Endothelial cell of umbilical vein (primary cell): ENCODE data around the gene MMP25. TPM values are rescaled to one million over a fixed set of nuclear protein-coding genes. Genes with fewer than 3 reads are reported as not detected.
A peak's percentile ranks its signal among the peaks of the same experiment; 100 is the strongest.

ENCODE experiments used
- BruUV-seq: library from RNA; stranded (reverse); fragments of 400-500 nt; replicated peaks from 2 replicates; lab custom pipeline; 2021; lab: Mats Ljungman, UMichigan
- CTCF ChIA-PET: fragments of 300-600, 350-600 bp; sonication (Branson Sonifier 250); formaldehyde crosslinking; loops from one replicate; lab custom pipeline; 2021; ENCODE audit warnings: antibody characterized with exemption, inconsistent platforms; lab: Charles Lee
- POLR2A ChIA-PET: fragments of 300-600, 350-600 bp; sonication (Branson Sonifier 250); formaldehyde crosslinking; loops from one replicate; lab custom pipeline; 2021; ENCODE audit warnings: antibody characterized with exemption, inconsistent platforms; lab: Charles Lee
- DNase-seq: peaks from one replicate; pipeline ENCODE4 v3.0.0-alpha.2; 2011; ENCODE audit warnings: low read depth, low spot score
- FAIRE-seq: peaks from 2 replicates; lab custom pipeline; 2011; peaks lifted over from hg19 to GRCh38; lab: Jason Lieb, UNC
- H2AFZ ChIP-seq: 2 replicates; pipeline ENCODE4 v1.6.0; 2012; ENCODE audit warnings: low read depth, low read length, control low read depth, inconsistent platforms
- H3K27ac ChIP-seq: 2 replicates; pipeline ENCODE4 v1.5.1; 2011; ENCODE audit warnings: low read depth, mild to moderate bottlenecking, control low read depth, low read length, moderate library complexity; ENCODE audit not compliant: insufficient read depth
- H3K27me3 ChIP-seq, 2 experiments: 2 replicates each; pipeline versions ENCODE4 v1.6.0 to v1.6.1; 2011; ENCODE audit warnings: low read length in 2 of 2, mixed read lengths in 1 of 2; ENCODE audit not compliant: control insufficient read depth in 2 of 2, insufficient read depth in 2 of 2
- H3K36me3 ChIP-seq, 2 experiments: 2 replicates in 1 of 2; 3 replicates in 1 of 2; pipeline ENCODE4 v1.5.1; 2011; ENCODE audit warnings: low read length in 2 of 2, mild to moderate bottlenecking in 1 of 2, moderate library complexity in 1 of 2; ENCODE audit not compliant: control insufficient read depth in 2 of 2, insufficient read depth in 2 of 2; ENCODE audit errors: extremely low read depth in 1 of 2
- H3K4me1 ChIP-seq: 3 replicates; pipeline ENCODE4 v1.5.1; 2011; ENCODE audit warnings: mild to moderate bottlenecking, low read length; ENCODE audit not compliant: control insufficient read depth, insufficient read depth; ENCODE audit errors: extremely low read depth
- H3K4me2 ChIP-seq: 2 replicates; pipeline ENCODE4 v1.6.1; 2011; ENCODE audit warnings: low read length, control low read depth, mixed read lengths; ENCODE audit not compliant: insufficient read depth
- H3K4me3 ChIP-seq, 3 experiments: fragments of 200-600 bp in 1 of 3; sonication (generic), shearing (Covaris generic) in 1 of 3; replicated peaks in 1 of 3; 2 replicates each; pipeline ENCODE4 v1.5.1; 2011 to 2016; ENCODE audit warnings: control low read depth in 3 of 3, low read length in 3 of 3, mild to moderate bottlenecking in 2 of 3, inconsistent platforms in 1 of 3, low read depth in 1 of 3, moderate library complexity in 1 of 3; ENCODE audit not compliant: insufficient read depth in 1 of 3
- H3K79me2 ChIP-seq: 2 replicates; pipeline ENCODE4 v1.6.0; 2012; ENCODE audit warnings: low read length, inconsistent platforms; ENCODE audit not compliant: control insufficient read depth, insufficient read depth
- H3K9ac ChIP-seq: replicated peaks from 2 replicates; pipeline ENCODE3; 2011; ENCODE audit warnings: low read length, control low read depth; ENCODE audit not compliant: insufficient read depth; ENCODE audit errors: extremely low read depth
- H3K9me1 ChIP-seq: replicated peaks from 3 replicates; pipeline ENCODE4 v1.6.0; 2011; ENCODE audit warnings: mild to moderate bottlenecking, low read length; ENCODE audit not compliant: control insufficient read depth, insufficient read depth; ENCODE audit errors: extremely low read depth
- H3K9me3 ChIP-seq: replicated peaks from 2 replicates; pipeline ENCODE4 v1.5.1; 2012; ENCODE audit warnings: low read length, inconsistent platforms; ENCODE audit not compliant: control insufficient read depth, insufficient read depth
- H4K20me1 ChIP-seq: replicated peaks from 2 replicates; pipeline ENCODE3; 2011; ENCODE audit warnings: mild to moderate bottlenecking, low read length; ENCODE audit not compliant: control insufficient read depth, insufficient read depth; ENCODE audit errors: extremely low read depth
- JUN ChIP-seq: IDR thresholded peaks from 2 replicates; pipeline ENCODE4 v1.6.1; 2011; ENCODE audit warnings: borderline replicate concordance, low read depth; ENCODE audit not compliant: insufficient read length, insufficient read depth
- MYC ChIP-seq: IDR thresholded peaks from one replicate; pipeline ENCODE4 v1.6.1; 2011; ENCODE audit warnings: mild to moderate bottlenecking, low read depth, low read length
- POLR2AphosphoS5 ChIP-seq: IDR thresholded peaks from 2 replicates; pipeline ENCODE4 v1.6.1; 2012; ENCODE audit warnings: low read depth, mild to moderate bottlenecking, control low read depth, low read length, moderate library complexity; ENCODE audit not compliant: insufficient read depth
- dilution Hi-C: fragments of 300-500 bp; cut with MboI; formaldehyde crosslinking; loops from one replicate; pipeline ENCODE4 v1.15.0; 2019; ENCODE audit warnings: low sequenced_read_pairs; ENCODE audit not compliant: extremely low pct_ligation_motif_present
- intact Hi-C: fragments of 100-400 bp; cut with micrococcal nuclease; formaldehyde crosslinking; loops from one replicate; pipeline ENCODE4 v1.10.0; 2022
- polyA plus RNA-seq, 4 experiments: library from polyadenylated mRNA; depleted of rRNA in 3 of 4; stranded (reverse) in 3 of 4; unstranded in 1 of 4; fragments of >200 nt; gene quantifications; 2 replicates each; pipeline versions ENCODE4 v1.2.1 to v1.2.3, GENCODE V29; 2011 to 2012; ENCODE audit warnings: missing spikeins in 1 of 4
- total RNA-seq: library from RNA; stranded (reverse); gene quantifications from 2 replicates; pipeline ENCODE4 v1.2.3, GENCODE V29; 2021
- TF ChIP-seq, protein P1 (sequence below), 2 donors: IDR thresholded peaks; 1 replicate in 1 of 2; 2 replicates in 1 of 2; pipeline ENCODE4 v1.5.1; 2011; ENCODE audit warnings: low read length in 2 of 2, mild to moderate bottlenecking in 2 of 2, moderate library complexity in 2 of 2, control low read depth in 1 of 2, inconsistent platforms in 1 of 2, low read depth in 1 of 2; ENCODE audit not compliant: insufficient read depth in 1 of 2; ENCODE audit errors: extremely low read depth in 1 of 2
- TF ChIP-seq, protein P2 (sequence below): IDR thresholded peaks from 2 replicates; pipeline ENCODE4 v1.6.1; 2011; ENCODE audit not compliant: insufficient read depth, insufficient read length

Gene MMP25
- total and polyA plus RNA-seq, 2 donors (not counting 3 experiments of a cell fraction or from before 2014, with no cell fraction given): 0.08 to 0.35 TPM

GRCh38 chr16:3003582-3004270, 42.6 kb upstream of the MMP25 start:
- Histone ChIP-seq H4K20me1 (no peaks in the 10 kb centered on the region), H2AFZ (no peak overlapping the region), H3K27me3 (no peaks in the 10 kb centered on the region), H3K9me3 (no peaks in the 10 kb centered on the region), H3K4me2 (no peak overlapping the region), H3K9me1 (no peaks in the 10 kb centered on the region), H3K4me1 (peaks cover 16% of the 10 kb centered on the region), H3K4me3 (no peak overlapping the region), H3K27ac (no peak overlapping the region), H3K36me3 (no peaks in the 10 kb centered on the region), H3K9ac (no peak overlapping the region), H3K79me2 (no peaks in the 10 kb centered on the region)
- no peak for TF ChIP-seq JUN
- TF ChIP-seq MYC: no peak
- TF ChIP-seq, protein P1, sequence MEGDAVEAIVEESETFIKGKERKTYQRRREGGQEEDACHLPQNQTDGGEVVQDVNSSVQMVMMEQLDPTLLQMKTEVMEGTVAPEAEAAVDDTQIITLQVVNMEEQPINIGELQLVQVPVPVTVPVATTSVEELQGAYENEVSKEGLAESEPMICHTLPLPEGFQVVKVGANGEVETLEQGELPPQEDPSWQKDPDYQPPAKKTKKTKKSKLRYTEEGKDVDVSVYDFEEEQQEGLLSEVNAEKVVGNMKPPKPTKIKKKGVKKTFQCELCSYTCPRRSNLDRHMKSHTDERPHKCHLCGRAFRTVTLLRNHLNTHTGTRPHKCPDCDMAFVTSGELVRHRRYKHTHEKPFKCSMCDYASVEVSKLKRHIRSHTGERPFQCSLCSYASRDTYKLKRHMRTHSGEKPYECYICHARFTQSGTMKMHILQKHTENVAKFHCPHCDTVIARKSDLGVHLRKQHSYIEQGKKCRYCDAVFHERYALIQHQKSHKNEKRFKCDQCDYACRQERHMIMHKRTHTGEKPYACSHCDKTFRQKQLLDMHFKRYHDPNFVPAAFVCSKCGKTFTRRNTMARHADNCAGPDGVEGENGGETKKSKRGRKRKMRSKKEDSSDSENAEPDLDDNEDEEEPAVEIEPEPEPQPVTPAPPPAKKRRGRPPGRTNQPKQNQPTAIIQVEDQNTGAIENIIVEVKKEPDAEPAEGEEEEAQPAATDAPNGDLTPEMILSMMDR (IDR thresholded peaks at IDR 0.05; ENCODE audit: extremely low read depth in 1 of 2, insufficient read depth in 1 of 2, low read depth in 1 of 2, low read length in 2 of 2): peak; percentile 19 to 34
- TF ChIP-seq POLR2AphosphoS5: peak; percentile 46
- TF ChIP-seq, protein P2, sequence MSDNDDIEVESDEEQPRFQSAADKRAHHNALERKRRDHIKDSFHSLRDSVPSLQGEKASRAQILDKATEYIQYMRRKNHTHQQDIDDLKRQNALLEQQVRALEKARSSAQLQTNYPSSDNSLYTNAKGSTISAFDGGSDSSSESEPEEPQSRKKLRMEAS: no peak
- dilution Hi-C loops (no loop called here), intact Hi-C loops (loop anchor here (1.0 kb wide), 2 partner anchors 17 to 25 kb away; partner anchors contain the start of gene TNFRSF12A)
- CTCF ChIA-PET: interaction anchor here (0.7 to 3.6 kb wide), 8 partner anchors 12 to 111 kb away, joined by 3 to 97 read pairs (median 6); partner anchors contain the start of genes HCFC1R1, THOC6 and TNFRSF12A
- no TSS peak for BruUV-seq
- FAIRE-seq (peak; percentile 99), DNase-seq (peak; percentile 99)
- POLR2A ChIA-PET: interaction anchor here (0.7 to 2.1 kb wide), 3 partner anchors 17 to 140 kb away, joined by 3 to 16 read pairs (median 5); partner anchors contain the start of gene TNFRSF12A
